HG03066 (cell line): Measurements from ENCODE around the gene MBNL1.
A peak's percentile ranks its signal among the peaks of the same experiment; 100 is the strongest.
"Not testable (repeated sequence)": the region's sequence is repeated elsewhere in the genome, so short reads cannot be mapped to it uniquely, and the experiment has no call there.

ENCODE experiments used
- ATAC-seq: cut with Tn5 transposase; IDR thresholded peaks from one replicate; pipeline ENCODE4 v1.9.1; 2021; ENCODE audit warnings: low read depth; ENCODE audit not compliant: unreplicated experiment

Gene MBNL1

GRCh38 chr3:152317184-152317583 lies 48.5 kb downstream of the MBNL1 start:
- ATAC-seq, result no peak

- ATAC-seq, result no peak
Measured at GRCh38 chr3:152317956-152318355, 49.2 kb downstream of the MBNL1 start.

- no peak for ATAC-seq
Measured at GRCh38 chr3:152318512-152318911, 49.8 kb downstream of the MBNL1 start.

- no peak for ATAC-seq
Measured at GRCh38 chr3:152319256-152319655, 50.5 kb downstream of the MBNL1 start.

GRCh38 chr3:152319831-152320617 lies 51.3 kb downstream of the MBNL1 start:
- no peak for ATAC-seq

- ATAC-seq, result no peak
Measured at GRCh38 chr3:152321200-152321954, 52.6 kb downstream of the MBNL1 start.

GRCh38 chr3:152321955-152322377 lies 53.2 kb downstream of the MBNL1 start:
- no peak for ATAC-seq

DNA sequence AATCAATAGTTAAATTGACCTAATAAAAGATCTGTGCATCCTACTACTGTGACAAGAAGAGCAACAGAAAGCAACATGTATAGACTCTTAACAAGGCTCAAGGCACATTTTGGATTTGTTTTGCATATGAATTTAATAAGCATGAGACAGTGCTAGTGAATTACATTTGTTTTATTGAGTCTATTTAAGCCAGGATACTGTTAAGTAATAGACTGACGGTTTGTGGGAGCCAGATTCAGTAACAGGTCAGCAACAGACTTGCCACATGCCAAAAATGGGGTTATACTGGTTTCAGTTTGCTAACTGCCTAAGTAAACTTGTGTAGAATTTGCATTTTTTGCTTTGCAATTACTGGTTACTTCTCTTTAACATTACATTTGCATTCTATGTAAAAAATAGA lies 54.0 kb downstream of the MBNL1 start:
- ATAC-seq, result peak; percentile 76

DNA sequence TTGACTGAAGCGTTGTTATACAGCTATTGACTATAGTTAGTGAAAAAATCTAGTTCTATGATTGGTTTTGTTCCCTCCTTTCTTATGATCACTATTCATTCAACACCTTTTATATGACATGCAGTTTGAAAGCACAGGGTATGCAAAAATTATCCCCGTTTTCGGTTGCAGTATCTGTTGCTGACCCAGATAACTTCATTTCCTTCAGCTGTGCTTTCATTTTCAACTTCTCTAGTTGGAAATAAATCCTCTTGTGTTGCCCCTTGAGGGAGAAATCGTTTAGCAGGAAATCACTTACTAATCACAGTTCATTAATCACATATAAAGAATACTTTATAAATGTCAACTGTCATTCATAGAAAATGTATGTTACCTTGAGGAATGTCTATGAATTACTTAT lies 55.1 kb downstream of the MBNL1 start:
- ATAC-seq, result peak; percentile 69

- no peak for ATAC-seq
Measured at GRCh38 chr3:152325136-152325535, 56.4 kb downstream of the MBNL1 start.

GRCh38 chr3:152327203-152327602 lies 58.5 kb downstream of the MBNL1 start:
- no peak for ATAC-seq

- no peak for ATAC-seq
Measured at GRCh38 chr3:152328841-152329240, 60.1 kb downstream of the MBNL1 start.

GRCh38 chr3:152330559-152330958 lies 61.8 kb downstream of the MBNL1 start:
- no peak for ATAC-seq

DNA sequence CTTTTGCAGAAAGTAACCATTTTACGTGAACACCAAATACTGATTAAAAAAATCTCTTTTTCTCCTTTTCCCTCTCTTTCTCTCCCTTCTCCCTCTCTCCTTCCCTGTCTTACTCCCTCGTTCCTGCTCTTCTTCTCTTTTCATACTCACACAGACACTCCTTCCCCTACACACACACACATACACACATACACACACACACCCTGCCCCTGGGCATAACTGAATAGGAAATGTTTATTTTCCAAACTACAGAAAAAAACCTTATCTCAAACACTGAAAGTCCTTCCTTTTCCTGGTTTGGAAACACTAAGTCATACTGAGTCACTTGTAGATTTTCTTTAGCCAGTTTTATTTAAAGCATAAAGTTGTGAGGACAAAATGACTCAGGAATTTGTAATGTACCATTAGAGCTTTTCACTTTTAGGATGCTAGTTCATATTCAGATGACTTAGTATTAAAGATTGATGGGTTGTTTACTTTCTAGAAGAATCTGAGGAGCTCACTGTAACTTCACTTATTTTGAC lies 62.4 kb downstream of the MBNL1 start:
- ATAC-seq, result no peak

DNA sequence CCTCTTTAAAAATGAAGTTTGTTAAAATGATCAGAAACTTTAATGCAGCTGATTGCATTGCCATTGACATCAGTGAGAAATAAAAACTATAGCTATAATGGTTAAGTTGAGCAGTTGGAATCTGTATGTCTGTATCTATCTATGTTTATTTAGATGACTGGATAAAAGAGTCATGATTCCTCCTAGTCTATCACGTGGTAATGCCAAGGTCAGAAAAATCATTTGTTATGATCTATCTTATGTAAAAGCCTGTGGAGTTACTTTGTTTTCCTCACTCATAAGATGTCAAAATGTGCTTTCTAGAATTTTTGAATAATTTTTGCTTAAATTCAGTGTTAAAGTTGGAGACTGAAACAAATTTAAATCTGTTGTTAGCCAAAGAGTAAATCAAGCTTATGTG lies 63.3 kb downstream of the MBNL1 start:
- ATAC-seq, result no peak

- ATAC-seq, result no peak
Measured at GRCh38 chr3:152333928-152334327, 65.2 kb downstream of the MBNL1 start.

DNA sequence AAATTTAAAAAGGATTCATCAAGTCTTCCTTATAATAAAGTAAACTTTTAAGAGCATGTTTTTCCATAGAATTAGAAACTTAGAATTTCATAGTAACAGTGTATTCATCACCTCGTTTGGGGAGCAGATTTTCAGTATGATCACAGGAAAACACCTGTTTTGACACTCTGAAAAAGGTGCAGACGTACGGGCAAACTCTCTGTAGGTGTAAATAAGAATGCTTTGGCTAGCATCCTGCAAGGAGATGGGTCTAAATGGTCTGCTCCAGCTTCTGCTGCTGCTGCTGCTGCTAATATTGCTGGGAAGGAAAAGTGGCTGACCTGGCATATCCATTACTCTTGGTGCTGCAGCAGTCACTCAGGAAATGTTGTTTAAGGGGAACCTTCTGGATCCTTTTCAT lies 66.0 kb downstream of the MBNL1 start:
- no peak for ATAC-seq

- ATAC-seq, result no peak
Measured at GRCh38 chr3:152335273-152335672, 66.5 kb downstream of the MBNL1 start.

DNA sequence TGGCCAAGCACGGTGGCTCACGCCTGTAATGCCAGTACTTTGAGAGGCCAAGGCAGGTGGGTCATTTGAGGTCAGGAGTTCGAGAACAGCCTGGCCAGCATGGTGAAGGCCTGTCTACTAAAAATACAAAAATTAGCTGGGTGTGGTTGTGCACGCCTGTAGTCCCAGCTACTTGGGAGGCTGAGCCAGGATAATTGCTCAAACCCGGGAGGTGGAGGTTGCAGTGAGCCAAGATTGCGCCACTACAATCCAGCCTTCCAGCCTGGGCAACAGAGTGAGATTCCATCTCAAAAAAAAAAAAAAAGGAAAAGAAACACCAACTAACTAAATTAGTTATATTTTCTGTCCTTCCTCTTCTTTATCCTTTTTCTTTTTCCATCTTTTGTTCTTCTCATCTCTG lies 68.6 kb downstream of the MBNL1 start:
- ATAC-seq, result not testable (repeated sequence)

GRCh38 chr3:152338159-152338720 lies 69.5 kb downstream of the MBNL1 start:
- no peak for ATAC-seq

GRCh38 chr3:152339881-152340505 lies 71.3 kb downstream of the MBNL1 start:
- no peak for ATAC-seq
